Panc1 (cell line): Measurements from ENCODE around the gene KCNG2. TPM values are rescaled to one million over a fixed set of nuclear protein-coding genes. Genes with fewer than 3 reads are reported as not detected.

Experiments used
- ATAC-seq: fragments of 200-7000 bp; cut with Tn5 transposase; 2 replicates; pipeline ENCODE4 v1.9.1; 2020; ENCODE audit warnings: mild to moderate bottlenecking, moderate library complexity
- BruUV-seq: library from RNA; stranded (reverse); fragments of 400-500 nt; replicated peaks from 2 replicates; lab custom pipeline; 2021; lab: Mats Ljungman, UMichigan
- CTCF ChIA-PET: fragments of 300-600 bp; sonication (Branson Sonifier 250); formaldehyde crosslinking; loops from one replicate; lab custom pipeline; 2022; ENCODE audit warnings: antibody characterized with exemption; lab: Charles Lee
- POLR2A ChIA-PET: fragments of 300-600 bp; sonication (Branson Sonifier 250); formaldehyde crosslinking; loops from one replicate; lab custom pipeline; 2022; ENCODE audit warnings: antibody characterized with exemption; lab: Charles Lee
- DNase-seq: peaks from one replicate; pipeline ENCODE4 v3.0.0-alpha.2; 2010; ENCODE audit warnings: low read depth, low spot score
- H3K27ac ChIP-seq: 2 replicates; pipeline ENCODE4 v1.5.1; 2011; ENCODE audit warnings: mild to moderate bottlenecking, low read length, inconsistent platforms
- H3K27me3 ChIP-seq: fragments of 200-500 bp; sonication (Bioruptor generic); 2 replicates; pipeline ENCODE4 v1.6.0; 2014; ENCODE audit warnings: low read length, inconsistent platforms; ENCODE audit not compliant: control insufficient read depth, insufficient read depth
- H3K36me3 ChIP-seq: fragments of 200-500 bp; sonication (Bioruptor generic); 2 replicates; pipeline ENCODE4 v1.5.1; 2014; ENCODE audit warnings: inconsistent platforms, mild to moderate bottlenecking, low read length, moderate library complexity; ENCODE audit not compliant: control insufficient read depth, insufficient read depth
- H3K4me1 ChIP-seq: 2 replicates; pipeline ENCODE4 v1.5.1; 2011; ENCODE audit warnings: inconsistent platforms, mild to moderate bottlenecking, low read length, moderate library complexity; ENCODE audit not compliant: control insufficient read depth, insufficient read depth
- H3K4me3 ChIP-seq, 2 experiments: 2 replicates each; pipeline ENCODE4 v1.5.1; 2011 to 2012; ENCODE audit warnings: low read depth in 2 of 2, low read length in 2 of 2, mild to moderate bottlenecking in 2 of 2, inconsistent platforms in 1 of 2, moderate library complexity in 1 of 2
- H3K9me3 ChIP-seq: fragments of 200-500 bp; sonication (Bioruptor generic); 2 replicates; pipeline ENCODE4 v1.5.1; 2014; ENCODE audit warnings: low read depth, mild to moderate bottlenecking, inconsistent platforms, low read length, moderate library complexity; ENCODE audit not compliant: control insufficient read depth, insufficient read depth
- POLR2AphosphoS5 ChIP-seq: IDR thresholded peaks from 2 replicates; pipeline ENCODE4 v1.6.1; 2012; ENCODE audit warnings: mild to moderate bottlenecking, low read depth, low read length, moderate library complexity
- SIN3A ChIP-seq: IDR thresholded peaks from 2 replicates; pipeline ENCODE4 v1.6.1; 2012; ENCODE audit warnings: low read depth, mild to moderate bottlenecking, low read length, moderate library complexity, borderline replicate concordance; ENCODE audit not compliant: insufficient read depth
- TCF7L2 ChIP-seq: IDR thresholded peaks from 2 replicates; pipeline ENCODE4 v1.6.1; 2011; ENCODE audit warnings: mild to moderate bottlenecking, low read depth, low read length, inconsistent platforms
- in situ Hi-C: cut with HindIII; loops from 2 replicates; pipeline ENCODE4 v1.10.0; 2016; ENCODE audit warnings: low sequenced_read_pairs, low pct_unique_long_range_greater_than_20kb
- intact Hi-C: fragments of 100-400 bp; cut with micrococcal nuclease; formaldehyde crosslinking; loops from one replicate; pipeline ENCODE4 v1.10.0; 2022; ENCODE audit not compliant: unreplicated experiment
- total RNA-seq: library from RNA; stranded (reverse); gene quantifications from one replicate; pipeline ENCODE4 v1.2.1, GENCODE V29; 2021; ENCODE audit not compliant: unreplicated experiment
- TF ChIP-seq, protein P1 (sequence below), 2 experiments: IDR thresholded peaks; 2 replicates each; pipeline ENCODE4 v1.6.1; 2011 to 2012; ENCODE audit warnings: low read depth in 2 of 2, control low read depth in 1 of 2, low read length in 1 of 2, mild to moderate bottlenecking in 1 of 2, moderate library complexity in 1 of 2; ENCODE audit not compliant: insufficient read depth in 1 of 2
- TF ChIP-seq, protein P2 (sequence below): fragments of 450-650 bp; IDR thresholded peaks from 2 replicates; pipeline ENCODE4 v1.5.1; 2017; ENCODE audit warnings: mild to moderate bottlenecking

The KCNG2 gene
- total RNA-seq, 1 experiment from 2014 or later: not detected

DNA sequence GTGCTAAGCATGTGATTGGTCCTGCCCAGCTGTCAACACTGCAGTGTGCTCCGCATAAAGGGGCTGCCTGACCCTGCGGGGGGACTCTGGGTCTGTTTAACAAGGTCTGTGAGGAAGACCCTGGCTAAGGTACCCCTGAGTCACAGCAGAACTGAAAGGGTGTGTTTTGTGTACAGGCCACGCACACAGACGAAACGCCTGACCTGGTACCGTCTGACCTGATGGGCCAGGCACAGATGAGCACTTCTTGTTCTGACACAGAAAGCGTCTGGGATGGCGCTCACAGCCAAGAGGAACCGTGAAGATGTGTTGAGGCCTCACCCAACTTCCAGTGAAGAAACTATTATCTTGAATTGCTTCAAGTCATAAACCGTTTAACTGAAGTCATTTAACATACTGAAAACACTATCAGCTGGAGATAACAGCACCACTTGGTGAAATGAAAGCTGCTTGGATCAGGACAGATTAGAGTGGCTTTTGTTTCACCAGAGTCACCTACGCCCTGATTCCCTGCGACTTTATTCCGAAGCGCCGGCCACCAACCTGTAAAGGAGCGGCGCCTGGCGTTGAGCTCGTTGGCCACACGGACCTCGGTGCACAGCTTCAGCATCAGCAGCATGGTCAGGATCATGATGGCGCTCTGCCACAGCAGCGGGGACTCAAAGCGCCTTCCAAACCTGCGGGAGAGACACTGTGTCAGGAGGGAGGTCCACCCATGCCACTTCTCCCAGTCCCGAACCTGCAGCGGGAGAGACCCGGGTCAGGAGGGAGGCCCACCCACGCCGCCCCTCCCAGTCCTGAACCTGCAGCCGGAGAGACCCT lies 145.3 kb downstream of the KCNG2 start:
- ChIA-PET POLR2A (no interaction called here), CTCF (interaction anchor here (0.6 kb wide), 1 partner anchor 96 kb away, joined by 6 read pairs; no protein-coding TSS in a partner anchor)
- H3K27me3 ChIP-seq: no peaks in the 10 kb centered on the region
- peaks cover 22% of the 10 kb centered on the region for H3K4me1 ChIP-seq
- no peak for ATAC-seq
- H3K9me3 ChIP-seq: no peaks in the 10 kb centered on the region
- no peak overlapping the region for H3K4me3 ChIP-seq
- in situ Hi-C loops (no loop called here), intact Hi-C loops (no loop called here)
- DNase-seq: no peak
- no TSS peak for BruUV-seq
- TF ChIP-seq, protein P1, sequence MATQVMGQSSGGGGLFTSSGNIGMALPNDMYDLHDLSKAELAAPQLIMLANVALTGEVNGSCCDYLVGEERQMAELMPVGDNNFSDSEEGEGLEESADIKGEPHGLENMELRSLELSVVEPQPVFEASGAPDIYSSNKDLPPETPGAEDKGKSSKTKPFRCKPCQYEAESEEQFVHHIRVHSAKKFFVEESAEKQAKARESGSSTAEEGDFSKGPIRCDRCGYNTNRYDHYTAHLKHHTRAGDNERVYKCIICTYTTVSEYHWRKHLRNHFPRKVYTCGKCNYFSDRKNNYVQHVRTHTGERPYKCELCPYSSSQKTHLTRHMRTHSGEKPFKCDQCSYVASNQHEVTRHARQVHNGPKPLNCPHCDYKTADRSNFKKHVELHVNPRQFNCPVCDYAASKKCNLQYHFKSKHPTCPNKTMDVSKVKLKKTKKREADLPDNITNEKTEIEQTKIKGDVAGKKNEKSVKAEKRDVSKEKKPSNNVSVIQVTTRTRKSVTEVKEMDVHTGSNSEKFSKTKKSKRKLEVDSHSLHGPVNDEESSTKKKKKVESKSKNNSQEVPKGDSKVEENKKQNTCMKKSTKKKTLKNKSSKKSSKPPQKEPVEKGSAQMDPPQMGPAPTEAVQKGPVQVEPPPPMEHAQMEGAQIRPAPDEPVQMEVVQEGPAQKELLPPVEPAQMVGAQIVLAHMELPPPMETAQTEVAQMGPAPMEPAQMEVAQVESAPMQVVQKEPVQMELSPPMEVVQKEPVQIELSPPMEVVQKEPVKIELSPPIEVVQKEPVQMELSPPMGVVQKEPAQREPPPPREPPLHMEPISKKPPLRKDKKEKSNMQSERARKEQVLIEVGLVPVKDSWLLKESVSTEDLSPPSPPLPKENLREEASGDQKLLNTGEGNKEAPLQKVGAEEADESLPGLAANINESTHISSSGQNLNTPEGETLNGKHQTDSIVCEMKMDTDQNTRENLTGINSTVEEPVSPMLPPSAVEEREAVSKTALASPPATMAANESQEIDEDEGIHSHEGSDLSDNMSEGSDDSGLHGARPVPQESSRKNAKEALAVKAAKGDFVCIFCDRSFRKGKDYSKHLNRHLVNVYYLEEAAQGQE (IDR thresholded peaks at IDR 0.05; ENCODE audit: insufficient read depth in 1 of 2, low read depth in 2 of 2, low read length in 1 of 2): no peak
- TF ChIP-seq POLR2AphosphoS5 (no peak), TCF7L2 (no peak), SIN3A (no peak)
- TF ChIP-seq, protein P2, sequence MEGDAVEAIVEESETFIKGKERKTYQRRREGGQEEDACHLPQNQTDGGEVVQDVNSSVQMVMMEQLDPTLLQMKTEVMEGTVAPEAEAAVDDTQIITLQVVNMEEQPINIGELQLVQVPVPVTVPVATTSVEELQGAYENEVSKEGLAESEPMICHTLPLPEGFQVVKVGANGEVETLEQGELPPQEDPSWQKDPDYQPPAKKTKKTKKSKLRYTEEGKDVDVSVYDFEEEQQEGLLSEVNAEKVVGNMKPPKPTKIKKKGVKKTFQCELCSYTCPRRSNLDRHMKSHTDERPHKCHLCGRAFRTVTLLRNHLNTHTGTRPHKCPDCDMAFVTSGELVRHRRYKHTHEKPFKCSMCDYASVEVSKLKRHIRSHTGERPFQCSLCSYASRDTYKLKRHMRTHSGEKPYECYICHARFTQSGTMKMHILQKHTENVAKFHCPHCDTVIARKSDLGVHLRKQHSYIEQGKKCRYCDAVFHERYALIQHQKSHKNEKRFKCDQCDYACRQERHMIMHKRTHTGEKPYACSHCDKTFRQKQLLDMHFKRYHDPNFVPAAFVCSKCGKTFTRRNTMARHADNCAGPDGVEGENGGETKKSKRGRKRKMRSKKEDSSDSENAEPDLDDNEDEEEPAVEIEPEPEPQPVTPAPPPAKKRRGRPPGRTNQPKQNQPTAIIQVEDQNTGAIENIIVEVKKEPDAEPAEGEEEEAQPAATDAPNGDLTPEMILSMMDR: no peak
- H3K27ac ChIP-seq: no peak overlapping the region
- H3K36me3 ChIP-seq: no peaks in the 10 kb centered on the region; the same call in 1 of the 2 replicates

DNA sequence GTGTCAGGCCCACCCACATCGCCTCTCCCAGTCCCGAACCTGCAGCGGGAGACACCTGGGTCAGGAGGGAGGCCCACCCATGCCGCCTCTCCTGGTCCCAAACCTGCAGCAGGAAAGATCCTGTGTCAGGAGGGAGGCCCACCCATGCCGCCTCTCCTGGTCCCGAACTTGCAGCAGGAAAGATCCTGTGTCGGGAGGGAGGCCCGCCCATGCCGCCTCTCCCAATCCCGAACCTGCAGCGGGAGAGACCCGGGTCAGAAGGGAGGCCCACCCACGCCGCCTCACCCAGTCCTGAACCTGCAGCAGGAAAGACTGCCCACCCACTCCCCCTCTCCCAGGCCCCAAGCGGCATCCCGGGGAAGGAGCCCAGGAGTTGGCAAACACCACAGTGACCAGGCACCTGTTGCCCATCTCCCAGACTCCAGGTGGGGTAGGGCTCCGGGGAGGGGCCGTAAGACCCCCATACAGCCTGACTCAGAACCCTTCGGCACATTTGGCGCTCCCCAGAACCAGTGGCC lies 145.9 kb downstream of the KCNG2 start:
- Histone ChIP-seq H3K27me3 (no peaks in the 10 kb centered on the region), H3K4me1 (peaks cover 22% of the 10 kb centered on the region), H3K9me3 (no peaks in the 10 kb centered on the region), H3K27ac (no peak overlapping the region), H3K4me3 (no peak overlapping the region), H3K36me3 (no peaks in the 10 kb centered on the region; the same call in 1 of the 2 replicates)
- intact Hi-C loops: no loop called here
- POLR2A ChIA-PET: no interaction called here
- DNase-seq: no peak
- CTCF ChIA-PET: interaction anchor here (0.6 kb wide), 1 partner anchor 97 kb away, joined by 6 read pairs; no protein-coding TSS in a partner anchor
- no peak for TF ChIP-seq TCF7L2
- TF ChIP-seq, protein P1 (IDR thresholded peaks at IDR 0.05; ENCODE audit: insufficient read depth in 1 of 2, low read depth in 2 of 2, low read length in 1 of 2): no peak
- TF ChIP-seq SIN3A: no peak
- in situ Hi-C loops: no loop called here
- BruUV-seq: no TSS peak
- ATAC-seq: no peak
